Measurements from ENCODE around the gene DISP3.

DNA sequence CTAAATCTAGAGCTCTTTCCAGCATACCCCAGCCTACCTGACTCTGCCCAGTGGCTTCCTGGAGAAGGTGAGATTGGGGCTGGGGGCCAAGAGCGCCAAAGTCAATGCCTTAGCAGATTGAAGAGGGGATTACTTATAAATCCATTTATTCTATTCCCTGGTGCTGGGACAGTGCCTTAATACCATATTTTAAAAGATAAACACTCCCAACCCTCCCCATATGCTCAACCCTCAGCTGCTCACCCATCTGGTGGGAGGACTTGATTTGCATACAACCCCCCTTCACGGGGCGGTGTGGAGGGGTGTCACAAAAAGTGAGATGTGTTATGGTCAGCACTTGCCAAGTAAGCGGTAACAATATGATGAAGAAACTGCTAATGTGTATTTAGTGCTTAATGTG lies 3.2 kb upstream of the DISP3 start:
- TF ChIP-seq, protein P1, sequence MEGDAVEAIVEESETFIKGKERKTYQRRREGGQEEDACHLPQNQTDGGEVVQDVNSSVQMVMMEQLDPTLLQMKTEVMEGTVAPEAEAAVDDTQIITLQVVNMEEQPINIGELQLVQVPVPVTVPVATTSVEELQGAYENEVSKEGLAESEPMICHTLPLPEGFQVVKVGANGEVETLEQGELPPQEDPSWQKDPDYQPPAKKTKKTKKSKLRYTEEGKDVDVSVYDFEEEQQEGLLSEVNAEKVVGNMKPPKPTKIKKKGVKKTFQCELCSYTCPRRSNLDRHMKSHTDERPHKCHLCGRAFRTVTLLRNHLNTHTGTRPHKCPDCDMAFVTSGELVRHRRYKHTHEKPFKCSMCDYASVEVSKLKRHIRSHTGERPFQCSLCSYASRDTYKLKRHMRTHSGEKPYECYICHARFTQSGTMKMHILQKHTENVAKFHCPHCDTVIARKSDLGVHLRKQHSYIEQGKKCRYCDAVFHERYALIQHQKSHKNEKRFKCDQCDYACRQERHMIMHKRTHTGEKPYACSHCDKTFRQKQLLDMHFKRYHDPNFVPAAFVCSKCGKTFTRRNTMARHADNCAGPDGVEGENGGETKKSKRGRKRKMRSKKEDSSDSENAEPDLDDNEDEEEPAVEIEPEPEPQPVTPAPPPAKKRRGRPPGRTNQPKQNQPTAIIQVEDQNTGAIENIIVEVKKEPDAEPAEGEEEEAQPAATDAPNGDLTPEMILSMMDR (IDR thresholded peaks at IDR 0.05 in 8 of 11, conservative IDR thresholded peaks at IDR 0.05 in 3 of 11) = no peak
- TF ChIP-seq POLR2A (IDR thresholded peaks at IDR 0.05) (no peak), POLR2AphosphoS5 (IDR thresholded peaks at IDR 0.05) (no peak)

All from spleen (tissue), 7 donors.